ENCODE measurements around the gene KRTAP5-7. TPM values are rescaled to one million over a fixed set of nuclear protein-coding genes. Genes with fewer than 3 reads are reported as not detected.

The KRTAP5-7 gene
- total RNA-seq, 1 experiment from 2014 or later = not detected

DNA sequence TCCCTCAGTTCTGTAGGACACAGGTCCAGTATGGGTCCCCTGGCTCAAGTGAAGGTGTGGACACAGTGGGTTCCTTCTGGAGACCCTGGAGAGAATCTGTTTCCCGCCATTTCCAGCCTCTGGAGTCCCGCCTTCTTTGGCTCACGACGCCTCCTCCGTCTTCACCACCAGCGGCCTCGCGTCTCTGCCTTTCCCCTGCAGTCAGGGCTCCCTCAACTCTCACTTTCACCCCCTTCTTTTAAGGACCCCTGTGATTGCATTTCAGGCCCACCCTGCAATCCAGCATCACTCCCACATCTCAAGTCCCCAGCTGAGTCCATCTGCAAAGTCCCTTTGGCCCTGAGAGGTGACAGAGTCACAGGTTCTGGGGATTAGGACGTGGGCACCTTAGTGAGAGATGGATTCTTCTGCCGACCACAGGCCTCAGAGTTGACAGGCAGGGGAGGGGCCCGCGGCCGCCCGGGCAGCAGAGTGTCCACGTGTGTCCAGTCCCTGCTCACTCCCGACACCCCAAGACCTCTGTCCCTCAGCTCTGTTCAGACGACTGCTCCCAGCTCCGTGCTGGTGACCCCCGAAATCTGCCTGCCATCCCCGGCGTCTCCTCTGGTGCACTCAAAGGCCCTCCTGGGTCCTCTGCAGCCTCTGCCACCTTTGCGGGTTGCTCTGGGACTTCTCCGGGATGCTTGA, 36.9 kb upstream of the KRTAP5-7 start:
- no peak overlapping the region for H3K4me3 ChIP-seq (replicated peaks in 1 of 2; ENCODE audit: low read depth in 1 of 2, low read length in 2 of 2)
- TF ChIP-seq EZH2 (IDR thresholded peaks at IDR 0.05) = no peak
- TF ChIP-seq, protein P1, sequence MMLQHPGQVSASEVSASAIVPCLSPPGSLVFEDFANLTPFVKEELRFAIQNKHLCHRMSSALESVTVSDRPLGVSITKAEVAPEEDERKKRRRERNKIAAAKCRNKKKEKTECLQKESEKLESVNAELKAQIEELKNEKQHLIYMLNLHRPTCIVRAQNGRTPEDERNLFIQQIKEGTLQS (IDR thresholded peaks at IDR 0.05) = no peak
- TF ChIP-seq RAD21 (IDR thresholded peaks at IDR 0.05; ENCODE audit: low read depth) = no peak
- no peak for TF ChIP-seq ZFX (IDR thresholded peaks at IDR 0.05)
- no peak for TF ChIP-seq SRF (IDR thresholded peaks at IDR 0.05; ENCODE audit: low read depth)
- no peak for TF ChIP-seq SIN3A (IDR thresholded peaks at IDR 0.05; ENCODE audit: low read depth)
- no peak for TF ChIP-seq CEBPB (IDR thresholded peaks at IDR 0.05; ENCODE audit: low read depth)
- H3K4me1 ChIP-seq (ENCODE audit: control insufficient read depth in 1 of 2, insufficient read depth in 2 of 2, low read length in 2 of 2) = peaks cover 0 to 5% of the 10 kb centered on the region in 2 experiments; a peak in 1 of 4 replicates
- ATAC-seq (no peak), DNase-seq (ENCODE audit: low read depth, low spot score) (no peak)
- H4K20me1 ChIP-seq (ENCODE audit: insufficient read depth) = no peaks in the 10 kb centered on the region
- H3K27me3 ChIP-seq (ENCODE audit: insufficient read depth, low read length) = no peaks in the 10 kb centered on the region
- H3K9me2 ChIP-seq (ENCODE audit: insufficient read depth) = no peaks in the 10 kb centered on the region
- H3K36me3 ChIP-seq (ENCODE audit: control insufficient read depth in 1 of 2, insufficient read depth in 2 of 2, low read length in 2 of 2) = peaks cover 0 to 7% of the 10 kb centered on the region in 2 experiments; a peak in 2 of 4 replicates
- no peak overlapping the region for H3K9ac ChIP-seq (ENCODE audit: low read length)
- ChIA-PET CTCF (no interaction called here), RAD21 (ENCODE audit: low non-redundant PET in 1 of 2, low total read pairs in 2 of 2, uncharacterized antibody in 2 of 2, unreplicated experiment in 2 of 2) (no interaction called here), POLR2A (no interaction called here)
- no peak overlapping the region for H3K4me2 ChIP-seq (ENCODE audit: low read length)
- BruUV-seq (replicated peaks) = no TSS peak
- no peaks in the 10 kb centered on the region for H3K79me2 ChIP-seq (ENCODE audit: insufficient read depth, low read length)
- no peak overlapping the region for H2AFZ ChIP-seq (ENCODE audit: low read depth, low read length, poor library complexity, severe bottlenecking)
- no peaks in the 10 kb centered on the region for H3K9me3 ChIP-seq (ENCODE audit: control insufficient read depth in 1 of 2, insufficient read depth in 1 of 2, low read depth in 1 of 2, low read length in 2 of 2)
- no peak overlapping the region for H3K27ac ChIP-seq (ENCODE audit: low read depth, low read length)
- intact Hi-C loops (cut with micrococcal nuclease) = no loop called here

DNA sequence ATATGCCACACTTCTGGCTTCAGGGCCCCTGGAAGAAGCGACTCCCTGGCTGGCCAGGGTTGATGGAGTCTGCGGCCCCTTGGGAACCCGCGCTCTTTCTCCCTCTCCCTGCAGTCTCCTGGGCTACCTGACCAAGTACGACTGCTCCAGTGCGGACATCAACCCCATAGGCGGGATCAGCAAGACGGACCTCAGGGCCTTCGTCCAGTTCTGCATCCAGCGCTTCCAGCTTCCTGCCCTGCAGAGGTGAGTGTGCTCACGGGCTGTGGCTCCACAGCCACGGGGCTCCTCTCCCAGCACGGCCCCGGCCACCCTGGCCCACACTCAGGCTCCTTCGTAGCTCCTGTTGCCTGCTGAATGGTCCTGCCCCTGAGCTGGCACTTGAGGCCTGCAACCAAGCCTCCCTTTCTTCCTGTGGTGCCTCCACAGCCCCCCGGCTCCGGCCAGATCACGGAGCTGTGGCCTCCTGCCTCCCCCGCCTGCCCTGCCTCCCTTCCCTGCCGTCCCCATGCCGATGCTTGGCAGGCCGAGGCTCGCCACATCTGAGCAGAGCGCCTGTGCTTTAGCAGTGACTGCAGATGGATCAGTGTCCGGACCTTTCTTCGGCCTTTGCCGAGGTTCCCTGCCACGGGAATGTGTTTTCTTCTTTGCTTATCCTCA, 36.2 kb upstream of the KRTAP5-7 start:
- TF ChIP-seq JUND (IDR thresholded peaks at IDR 0.05) (no peak), ZFX (IDR thresholded peaks at IDR 0.05) (no peak), ELF1 (IDR thresholded peaks at IDR 0.05; ENCODE audit: borderline replicate concordance, low read depth) (no peak), FOSL1 (IDR thresholded peaks at IDR 0.05; ENCODE audit: low read depth) (no peak)
- Histone ChIP-seq H3K9me2 (ENCODE audit: insufficient read depth) (no peaks in the 10 kb centered on the region), H4K20me1 (ENCODE audit: insufficient read depth) (no peaks in the 10 kb centered on the region), H3K9me3 (ENCODE audit: control insufficient read depth in 1 of 2, insufficient read depth in 1 of 2, low read depth in 1 of 2, low read length in 2 of 2) (no peaks in the 10 kb centered on the region), H3K4me3 (replicated peaks in 1 of 2; ENCODE audit: low read depth in 1 of 2, low read length in 2 of 2) (no peak overlapping the region), H3K27ac (ENCODE audit: low read depth, low read length) (no peak overlapping the region), H2AFZ (ENCODE audit: low read depth, low read length, poor library complexity, severe bottlenecking) (no peak overlapping the region), H3K36me3 (ENCODE audit: control insufficient read depth in 1 of 2, insufficient read depth in 2 of 2, low read length in 2 of 2) (peaks cover 0 to 7% of the 10 kb centered on the region in 2 experiments; a peak in 2 of 4 replicates), H3K4me1 (ENCODE audit: control insufficient read depth in 1 of 2, insufficient read depth in 2 of 2, low read length in 2 of 2) (peaks cover 0 to 5% of the 10 kb centered on the region in 2 experiments; a peak in 1 of 4 replicates), H3K27me3 (ENCODE audit: insufficient read depth, low read length) (no peaks in the 10 kb centered on the region), H3K4me2 (ENCODE audit: low read length) (no peak overlapping the region), H3K79me2 (ENCODE audit: insufficient read depth, low read length) (no peaks in the 10 kb centered on the region), H3K9ac (ENCODE audit: low read length) (no peak overlapping the region)
- POLR2A ChIA-PET = no interaction called here
- DNase-seq (ENCODE audit: low read depth, low spot score) (no peak), ATAC-seq (no peak)
- intact Hi-C loops (cut with micrococcal nuclease) = no loop called here
- no TSS peak for BruUV-seq (replicated peaks)
- CTCF ChIA-PET = no interaction called here
- RAD21 ChIA-PET (ENCODE audit: low non-redundant PET in 1 of 2, low total read pairs in 2 of 2, uncharacterized antibody in 2 of 2, unreplicated experiment in 2 of 2) = no interaction called here
